HepG2 (cell line): ENCODE data around the gene EGLN2. TPM values are rescaled to one million over a fixed set of nuclear protein-coding genes. Genes with fewer than 3 reads are reported as not detected.

Source experiments
- ADNP ChIP-seq: sonication (generic); formaldehyde crosslinking; IDR thresholded peaks from 2 replicates; pipeline ENCODE4 v1.4.0; 2020; ENCODE audit warnings: missing genetic modification reagents
- CBX5 ChIP-seq: sonication (generic); formaldehyde crosslinking; IDR thresholded peaks from 2 replicates; pipeline ENCODE4 v1.4.0; 2020; ENCODE audit warnings: missing genetic modification reagents, borderline replicate concordance
- IRF2 ChIP-seq: IDR thresholded peaks from 2 replicates; pipeline ENCODE4 v1.6.1; 2018; ENCODE audit warnings: missing genetic modification reagents, missing compliant biosample characterization
- SSRP1 ChIP-seq: IDR thresholded peaks from 2 replicates; pipeline ENCODE4 v1.6.1; 2016; ENCODE audit warnings: control low read depth
- TFE3 ChIP-seq: IDR thresholded peaks from 2 replicates; pipeline ENCODE4 v1.6.1; 2016
- ZNF280B ChIP-seq: sonication (generic); formaldehyde crosslinking; IDR thresholded peaks from 2 replicates; pipeline ENCODE4 v1.5.0; 2020; ENCODE audit warnings: missing genetic modification reagents, mild to moderate bottlenecking, borderline replicate concordance
- polyA plus RNA-seq, 8 experiments: library from polyadenylated mRNA; depleted of rRNA in 3 of 8; stranded (reverse) in 7 of 8; unstranded in 1 of 8; fragments of >200 nt; fragmentation: Illumina TruSeq in 4 of 8; extraction: Trizol in 4 of 8; gene quantifications; 2 replicates each; pipeline versions ENCODE4 v1.2.1 to v1.2.3, GENCODE V29; 2011 to 2016; ENCODE audit warnings: low read depth in 4 of 8, missing spikeins in 1 of 8, mixed read lengths in 1 of 8; ENCODE audit not compliant: insufficient read depth in 1 of 8
- total RNA-seq, 5 experiments: library from RNA; depleted of rRNA; stranded (reverse); fragments of >200 nt; fragmentation: Illumina TruSeq; extraction: Trizol; gene quantifications; 2 replicates each; pipeline ENCODE4 v1.2.3, GENCODE V29; 2016; ENCODE audit warnings: low read depth in 1 of 5
- TF ChIP-seq, protein P1 (sequence below): fragments of 450-650 bp; IDR thresholded peaks from 2 replicates; pipeline ENCODE4 v1.6.1; 2017; ENCODE audit warnings: mild to moderate bottlenecking
- TF ChIP-seq, protein P2 (sequence below): sonication (generic); formaldehyde crosslinking; IDR thresholded peaks from 2 replicates; pipeline ENCODE4 v1.4.0; 2020; ENCODE audit warnings: missing genetic modification reagents, borderline replicate concordance
- TF ChIP-seq, protein P3 (sequence below): sonication (generic); formaldehyde crosslinking; IDR thresholded peaks from 2 replicates; pipeline ENCODE4 v1.9.0; 2021; ENCODE audit warnings: mild to moderate bottlenecking, missing genetic modification reagents

EGLN2 gene
- total and polyA plus RNA-seq, 2 of the 13 experiments (the other 11 are each of a cell fraction or from before 2014, with no cell fraction given) = 16.5 to 40.8 TPM

DNA sequence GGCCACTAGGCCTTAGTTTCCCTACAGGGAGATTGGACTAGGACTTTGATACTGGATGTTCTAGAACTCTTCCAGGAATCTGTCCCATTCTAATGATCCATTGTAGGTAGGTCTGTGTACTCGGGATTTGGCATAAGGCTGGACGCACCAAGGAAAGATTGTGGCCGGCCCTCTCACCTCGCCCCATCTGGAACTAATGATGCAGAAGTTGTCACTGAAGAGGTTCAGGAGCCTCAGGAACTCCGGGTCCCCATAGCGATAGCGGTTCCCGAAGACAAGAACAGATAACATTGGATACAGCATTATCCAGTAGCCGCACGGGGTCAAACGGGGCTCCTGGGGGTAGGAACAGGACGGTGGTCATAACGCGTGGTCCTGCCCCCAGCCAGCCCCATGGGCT, 11.2 kb downstream of the EGLN2 start (continued):
- TF ChIP-seq TFE3 (CRISPR knock-in tag) = no peak
- TF ChIP-seq, protein P1, sequence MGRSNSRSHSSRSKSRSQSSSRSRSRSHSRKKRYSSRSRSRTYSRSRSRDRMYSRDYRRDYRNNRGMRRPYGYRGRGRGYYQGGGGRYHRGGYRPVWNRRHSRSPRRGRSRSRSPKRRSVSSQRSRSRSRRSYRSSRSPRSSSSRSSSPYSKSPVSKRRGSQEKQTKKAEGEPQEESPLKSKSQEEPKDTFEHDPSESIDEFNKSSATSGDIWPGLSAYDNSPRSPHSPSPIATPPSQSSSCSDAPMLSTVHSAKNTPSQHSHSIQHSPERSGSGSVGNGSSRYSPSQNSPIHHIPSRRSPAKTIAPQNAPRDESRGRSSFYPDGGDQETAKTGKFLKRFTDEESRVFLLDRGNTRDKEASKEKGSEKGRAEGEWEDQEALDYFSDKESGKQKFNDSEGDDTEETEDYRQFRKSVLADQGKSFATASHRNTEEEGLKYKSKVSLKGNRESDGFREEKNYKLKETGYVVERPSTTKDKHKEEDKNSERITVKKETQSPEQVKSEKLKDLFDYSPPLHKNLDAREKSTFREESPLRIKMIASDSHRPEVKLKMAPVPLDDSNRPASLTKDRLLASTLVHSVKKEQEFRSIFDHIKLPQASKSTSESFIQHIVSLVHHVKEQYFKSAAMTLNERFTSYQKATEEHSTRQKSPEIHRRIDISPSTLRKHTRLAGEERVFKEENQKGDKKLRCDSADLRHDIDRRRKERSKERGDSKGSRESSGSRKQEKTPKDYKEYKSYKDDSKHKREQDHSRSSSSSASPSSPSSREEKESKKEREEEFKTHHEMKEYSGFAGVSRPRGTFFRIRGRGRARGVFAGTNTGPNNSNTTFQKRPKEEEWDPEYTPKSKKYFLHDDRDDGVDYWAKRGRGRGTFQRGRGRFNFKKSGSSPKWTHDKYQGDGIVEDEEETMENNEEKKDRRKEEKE = no peak
- TF ChIP-seq IRF2 (CRISPR knock-in tag) = no peak
- no peak for TF ChIP-seq ADNP (CRISPR knock-in tag)
- TF ChIP-seq CBX5 (CRISPR knock-in tag) = no peak
- TF ChIP-seq, protein P2, sequence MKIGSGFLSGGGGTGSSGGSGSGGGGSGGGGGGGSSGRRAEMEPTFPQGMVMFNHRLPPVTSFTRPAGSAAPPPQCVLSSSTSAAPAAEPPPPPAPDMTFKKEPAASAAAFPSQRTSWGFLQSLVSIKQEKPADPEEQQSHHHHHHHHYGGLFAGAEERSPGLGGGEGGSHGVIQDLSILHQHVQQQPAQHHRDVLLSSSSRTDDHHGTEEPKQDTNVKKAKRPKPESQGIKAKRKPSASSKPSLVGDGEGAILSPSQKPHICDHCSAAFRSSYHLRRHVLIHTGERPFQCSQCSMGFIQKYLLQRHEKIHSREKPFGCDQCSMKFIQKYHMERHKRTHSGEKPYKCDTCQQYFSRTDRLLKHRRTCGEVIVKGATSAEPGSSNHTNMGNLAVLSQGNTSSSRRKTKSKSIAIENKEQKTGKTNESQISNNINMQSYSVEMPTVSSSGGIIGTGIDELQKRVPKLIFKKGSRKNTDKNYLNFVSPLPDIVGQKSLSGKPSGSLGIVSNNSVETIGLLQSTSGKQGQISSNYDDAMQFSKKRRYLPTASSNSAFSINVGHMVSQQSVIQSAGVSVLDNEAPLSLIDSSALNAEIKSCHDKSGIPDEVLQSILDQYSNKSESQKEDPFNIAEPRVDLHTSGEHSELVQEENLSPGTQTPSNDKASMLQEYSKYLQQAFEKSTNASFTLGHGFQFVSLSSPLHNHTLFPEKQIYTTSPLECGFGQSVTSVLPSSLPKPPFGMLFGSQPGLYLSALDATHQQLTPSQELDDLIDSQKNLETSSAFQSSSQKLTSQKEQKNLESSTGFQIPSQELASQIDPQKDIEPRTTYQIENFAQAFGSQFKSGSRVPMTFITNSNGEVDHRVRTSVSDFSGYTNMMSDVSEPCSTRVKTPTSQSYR (CRISPR knock-in tag) = no peak
- TF ChIP-seq, protein P3, sequence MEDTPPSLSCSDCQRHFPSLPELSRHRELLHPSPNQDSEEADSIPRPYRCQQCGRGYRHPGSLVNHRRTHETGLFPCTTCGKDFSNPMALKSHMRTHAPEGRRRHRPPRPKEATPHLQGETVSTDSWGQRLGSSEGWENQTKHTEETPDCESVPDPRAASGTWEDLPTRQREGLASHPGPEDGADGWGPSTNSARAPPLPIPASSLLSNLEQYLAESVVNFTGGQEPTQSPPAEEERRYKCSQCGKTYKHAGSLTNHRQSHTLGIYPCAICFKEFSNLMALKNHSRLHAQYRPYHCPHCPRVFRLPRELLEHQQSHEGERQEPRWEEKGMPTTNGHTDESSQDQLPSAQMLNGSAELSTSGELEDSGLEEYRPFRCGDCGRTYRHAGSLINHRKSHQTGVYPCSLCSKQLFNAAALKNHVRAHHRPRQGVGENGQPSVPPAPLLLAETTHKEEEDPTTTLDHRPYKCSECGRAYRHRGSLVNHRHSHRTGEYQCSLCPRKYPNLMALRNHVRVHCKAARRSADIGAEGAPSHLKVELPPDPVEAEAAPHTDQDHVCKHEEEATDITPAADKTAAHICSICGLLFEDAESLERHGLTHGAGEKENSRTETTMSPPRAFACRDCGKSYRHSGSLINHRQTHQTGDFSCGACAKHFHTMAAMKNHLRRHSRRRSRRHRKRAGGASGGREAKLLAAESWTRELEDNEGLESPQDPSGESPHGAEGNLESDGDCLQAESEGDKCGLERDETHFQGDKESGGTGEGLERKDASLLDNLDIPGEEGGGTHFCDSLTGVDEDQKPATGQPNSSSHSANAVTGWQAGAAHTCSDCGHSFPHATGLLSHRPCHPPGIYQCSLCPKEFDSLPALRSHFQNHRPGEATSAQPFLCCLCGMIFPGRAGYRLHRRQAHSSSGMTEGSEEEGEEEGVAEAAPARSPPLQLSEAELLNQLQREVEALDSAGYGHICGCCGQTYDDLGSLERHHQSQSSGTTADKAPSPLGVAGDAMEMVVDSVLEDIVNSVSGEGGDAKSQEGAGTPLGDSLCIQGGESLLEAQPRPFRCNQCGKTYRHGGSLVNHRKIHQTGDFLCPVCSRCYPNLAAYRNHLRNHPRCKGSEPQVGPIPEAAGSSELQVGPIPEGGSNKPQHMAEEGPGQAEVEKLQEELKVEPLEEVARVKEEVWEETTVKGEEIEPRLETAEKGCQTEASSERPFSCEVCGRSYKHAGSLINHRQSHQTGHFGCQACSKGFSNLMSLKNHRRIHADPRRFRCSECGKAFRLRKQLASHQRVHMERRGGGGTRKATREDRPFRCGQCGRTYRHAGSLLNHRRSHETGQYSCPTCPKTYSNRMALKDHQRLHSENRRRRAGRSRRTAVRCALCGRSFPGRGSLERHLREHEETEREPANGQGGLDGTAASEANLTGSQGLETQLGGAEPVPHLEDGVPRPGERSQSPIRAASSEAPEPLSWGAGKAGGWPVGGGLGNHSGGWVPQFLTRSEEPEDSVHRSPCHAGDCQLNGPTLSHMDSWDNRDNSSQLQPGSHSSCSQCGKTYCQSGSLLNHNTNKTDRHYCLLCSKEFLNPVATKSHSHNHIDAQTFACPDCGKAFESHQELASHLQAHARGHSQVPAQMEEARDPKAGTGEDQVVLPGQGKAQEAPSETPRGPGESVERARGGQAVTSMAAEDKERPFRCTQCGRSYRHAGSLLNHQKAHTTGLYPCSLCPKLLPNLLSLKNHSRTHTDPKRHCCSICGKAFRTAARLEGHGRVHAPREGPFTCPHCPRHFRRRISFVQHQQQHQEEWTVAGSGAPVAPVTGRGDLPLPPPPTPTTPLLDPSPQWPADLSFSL (CRISPR knock-in tag) = no peak
- no peak for TF ChIP-seq ZNF280B (CRISPR knock-in tag)
- TF ChIP-seq SSRP1 (CRISPR knock-in tag) = no peak
